ENCODE results near the gene XG.

GRCh38 chrX:2703991-2704369, 47.9 kb upstream of the XG start:
- no peak for TF ChIP-seq JUN (CRISPR knock-in tag; IDR thresholded peaks at IDR 0.05)
- no peak for TF ChIP-seq NR3C1 (CRISPR knock-in tag; conservative IDR thresholded peaks at IDR 0.05; ENCODE audit: low read depth)
- no peak for TF ChIP-seq JAZF1 (CRISPR knock-in tag; IDR thresholded peaks at IDR 0.05)
- TF ChIP-seq ATF3 (CRISPR knock-in tag; conservative IDR thresholded peaks at IDR 0.05): no peak
- TF ChIP-seq TEAD4 (CRISPR knock-in tag; IDR thresholded peaks at IDR 0.05): no peak
- no peak for TF ChIP-seq CTCF (IDR thresholded peaks at IDR 0.05)
- TF ChIP-seq ZMAT4 (CRISPR knock-in tag; IDR thresholded peaks at IDR 0.05): no peak
- TF ChIP-seq TP53 (CRISPR knock-in tag; IDR thresholded peaks at IDR 0.05): no peak
- no peak for TF ChIP-seq ARID4B (CRISPR knock-in tag; IDR thresholded peaks at IDR 0.05; ENCODE audit: borderline replicate concordance)
